Endothelial cell (in vitro differentiated cells): ENCODE results near the gene HIVEP3. TPM values are rescaled to one million over a fixed set of nuclear protein-coding genes. Genes with fewer than 3 reads are reported as not detected.

Experiments used
- DNase-seq: peaks from one replicate; pipeline ENCODE4 v3.0.0; 2021; ENCODE audit warnings: low spot score
- H3K27ac Mint-ChIP-seq: one replicate; pipeline ENCODE4 v1.8.0; 2021; ENCODE audit warnings: mixed read lengths, inconsistent platforms; ENCODE audit not compliant: unreplicated experiment
- H3K27me3 Mint-ChIP-seq: one replicate; pipeline ENCODE4 v1.8.0; 2021; ENCODE audit warnings: mild to moderate bottlenecking, moderate library complexity, mixed read lengths, inconsistent platforms; ENCODE audit not compliant: unreplicated experiment
- H3K36me3 Mint-ChIP-seq: one replicate; pipeline ENCODE4 v1.8.0; 2021; ENCODE audit warnings: mild to moderate bottlenecking, low read depth, mixed read lengths, inconsistent platforms; ENCODE audit not compliant: unreplicated experiment
- H3K4me1 Mint-ChIP-seq: one replicate; pipeline ENCODE4 v1.8.0; 2021; ENCODE audit warnings: mild to moderate bottlenecking, mixed read lengths, inconsistent platforms; ENCODE audit not compliant: unreplicated experiment
- H3K4me3 Mint-ChIP-seq: one replicate; pipeline ENCODE4 v1.8.0; 2021; ENCODE audit warnings: mild to moderate bottlenecking, mixed read lengths, inconsistent platforms; ENCODE audit not compliant: unreplicated experiment
- H3K9me3 Mint-ChIP-seq: one replicate; pipeline ENCODE4 v1.8.0; 2021; ENCODE audit warnings: mixed read lengths, inconsistent platforms; ENCODE audit not compliant: unreplicated experiment
- CTCF ChIP-seq: fragments of 200-600 bp; sonication (generic); IDR thresholded peaks from one replicate; pipeline ENCODE4 v1.5.0; 2021; ENCODE audit warnings: antibody characterized with exemption; ENCODE audit not compliant: unreplicated experiment
- total RNA-seq: library from RNA; stranded (reverse); fragmentation: NEBNext Ultra II Directional; extraction: Animal tissue kit (Norgen Biotek cat#: 25700); gene quantifications from one replicate; pipeline ENCODE4 v1.2.1, GENCODE V29; 2021; ENCODE audit not compliant: unreplicated experiment

HIVEP3 gene
- total RNA-seq, 1 donor from 2014 or later: 8.9 TPM

DNA sequence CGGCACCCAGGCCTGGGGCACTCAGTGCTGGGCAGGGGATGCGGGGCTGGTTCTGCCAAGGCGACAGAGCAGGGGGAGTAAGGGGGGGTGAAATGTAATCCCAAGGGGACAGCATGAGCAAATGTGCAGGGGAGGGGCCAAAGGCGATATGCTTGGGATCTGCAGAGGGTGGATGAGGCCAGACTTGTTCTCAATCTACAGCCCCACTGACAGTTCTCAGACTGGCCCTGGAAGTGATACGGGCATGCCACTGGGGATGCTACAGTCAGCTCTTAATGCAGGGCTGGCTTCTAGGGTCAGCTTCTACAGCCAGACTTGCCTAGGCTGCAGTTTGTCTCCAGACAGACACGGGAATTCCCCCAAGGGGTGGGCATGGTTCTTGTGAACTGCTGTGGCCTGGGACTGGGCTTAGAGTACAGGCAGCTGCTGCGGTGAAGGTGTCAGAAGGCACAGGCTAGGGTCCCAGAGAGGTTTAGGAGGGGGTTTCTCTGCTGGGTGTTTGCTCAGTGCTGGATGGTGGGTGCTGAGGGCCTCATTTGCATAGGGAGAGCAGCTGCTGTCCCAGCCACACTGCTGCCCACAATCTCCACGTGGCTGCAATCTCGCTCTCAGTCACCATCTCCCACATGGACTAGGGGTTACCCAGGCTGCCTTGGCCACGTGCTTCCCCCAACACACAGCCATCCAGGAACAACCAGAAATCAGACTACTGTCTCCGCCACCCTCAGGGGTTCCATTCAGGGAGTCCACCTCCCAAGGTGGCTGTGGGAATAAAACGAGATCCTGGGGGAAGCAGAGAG is 190.1 kb downstream of the HIVEP3 start:
- no peak for DNase-seq
- H3K4me3 Mint-ChIP-seq: no peak overlapping the region
- H3K27ac Mint-ChIP-seq: no peak overlapping the region
- H3K4me1 Mint-ChIP-seq: peaks cover 25% of the 10 kb centered on the region
- TF ChIP-seq CTCF: no peak
- peaks cover 9% of the 10 kb centered on the region for H3K27me3 Mint-ChIP-seq
- no peaks in the 10 kb centered on the region for H3K9me3 Mint-ChIP-seq
- no peaks in the 10 kb centered on the region for H3K36me3 Mint-ChIP-seq

DNA sequence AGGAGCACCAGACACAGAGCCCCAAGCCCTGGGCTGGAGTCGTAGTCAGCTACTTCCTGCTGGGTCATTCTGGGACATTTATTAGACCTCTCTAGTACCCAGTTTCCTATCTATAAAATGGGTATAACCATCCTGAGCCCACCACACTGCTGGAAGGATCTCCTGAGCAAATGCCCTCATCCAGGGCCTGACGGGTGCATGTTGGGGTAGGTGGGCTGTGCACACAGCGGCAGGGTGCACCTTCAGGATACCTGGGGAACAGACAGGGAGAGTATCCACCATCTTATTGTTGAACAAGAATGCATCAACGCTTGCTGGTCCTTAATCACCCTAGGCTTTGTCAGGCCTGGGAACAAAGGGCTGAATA is 191.0 kb downstream of the HIVEP3 start:
- H3K27ac Mint-ChIP-seq: no peak overlapping the region
- H3K4me3 Mint-ChIP-seq: no peak overlapping the region
- H3K36me3 Mint-ChIP-seq: no peaks in the 10 kb centered on the region
- no peaks in the 10 kb centered on the region for H3K9me3 Mint-ChIP-seq
- peaks cover 9% of the 10 kb centered on the region for H3K27me3 Mint-ChIP-seq
- no peak for DNase-seq
- peaks cover 34% of the 10 kb centered on the region for H3K4me1 Mint-ChIP-seq
- TF ChIP-seq CTCF: no peak

- H3K4me1 Mint-ChIP-seq: peaks cover 38% of the 10 kb centered on the region
- no peaks in the 10 kb centered on the region for H3K9me3 Mint-ChIP-seq
- no peak for DNase-seq
- no peak overlapping the region for H3K27ac Mint-ChIP-seq
- no peaks in the 10 kb centered on the region for H3K36me3 Mint-ChIP-seq
- H3K27me3 Mint-ChIP-seq: peaks cover 7% of the 10 kb centered on the region
- no peak overlapping the region for H3K4me3 Mint-ChIP-seq
- no peak for TF ChIP-seq CTCF
These were observed 191.6 kb downstream of the HIVEP3 start for GRCh38 chr1:41726899-41727748.

GRCh38 chr1:41726292-41726691 is 192.4 kb downstream of the HIVEP3 start:
- Mint-ChIP-seq H3K4me1 (peaks cover 40% of the 10 kb centered on the region), H3K27me3 (peaks cover 7% of the 10 kb centered on the region), H3K36me3 (no peaks in the 10 kb centered on the region), H3K9me3 (no peaks in the 10 kb centered on the region), H3K27ac (no peak overlapping the region), H3K4me3 (no peak overlapping the region)
- no peak for DNase-seq
- no peak for TF ChIP-seq CTCF

DNA sequence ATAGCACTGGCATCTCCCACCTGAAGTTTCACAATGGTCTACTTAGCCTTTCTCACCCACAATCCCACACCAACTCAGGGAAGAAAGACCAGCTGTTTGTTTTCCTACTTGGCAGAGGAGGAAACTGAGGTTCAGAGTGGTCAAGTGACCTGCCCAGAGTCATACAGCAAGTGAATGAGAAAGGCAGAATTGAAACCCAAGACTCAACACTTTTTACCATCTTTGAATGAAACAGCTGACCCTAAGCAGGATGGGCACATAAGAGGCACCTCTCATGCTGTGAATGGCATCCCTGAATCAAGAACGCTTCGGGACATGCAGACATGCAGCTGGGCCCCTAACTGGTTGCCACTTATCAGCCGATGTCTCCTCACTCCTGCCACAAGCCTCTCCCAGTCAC is 193.8 kb downstream of the HIVEP3 start:
- Mint-ChIP-seq H3K27me3 (peaks cover 7% of the 10 kb centered on the region), H3K27ac (no peak overlapping the region)

More for the DNA sequence above, 193.8 kb downstream of the HIVEP3 start:
- no peaks in the 10 kb centered on the region for H3K36me3 Mint-ChIP-seq
- peaks cover 40% of the 10 kb centered on the region for H3K4me1 Mint-ChIP-seq
- no peak for TF ChIP-seq CTCF
- no peak for DNase-seq
- no peak overlapping the region for H3K4me3 Mint-ChIP-seq
- H3K9me3 Mint-ChIP-seq: no peaks in the 10 kb centered on the region
